K562 (cell line): ENCODE results near the gene KCNAB2. TPM values are rescaled to one million over a fixed set of nuclear protein-coding genes. Genes with fewer than 3 reads are reported as not detected.

Experiments used
- ATAC-seq: fragments of 200-7000 bp; cut with Tn5 transposase; 3 replicates; pipeline ENCODE4 v1.9.1; 2020; ENCODE audit warnings: moderate library complexity
- BruUV-seq: library from RNA; stranded (reverse); fragments of 400-500 nt; replicated peaks from 2 replicates; lab custom pipeline; 2021; lab: Mats Ljungman, UMichigan
- CTCF ChIA-PET: fragments of 300-600 bp; formaldehyde crosslinking; extraction: SDS; loops from one replicate; lab custom pipeline; 2021; ENCODE audit warnings: low intra/inter-chr PET ratio; lab: Yijun Ruan, JAX
- POLR2A ChIA-PET: fragments of 300-600, 350-650 bp; sonication (Branson Sonifier 250); formaldehyde crosslinking; extraction: SDS; loops from one replicate; lab custom pipeline; 2021; ENCODE audit warnings: antibody characterized with exemption, inconsistent platforms; lab: Yijun Ruan, JAX
- DNase-seq, 4 experiments: peaks; one replicate each; pipeline versions ENCODE4 v3.0.0 to v3.0.0-alpha.2; 2011 to 2018; ENCODE audit warnings: low spot score in 3 of 4, mixed read lengths in 3 of 4; ENCODE audit errors: extremely low read depth in 1 of 4
- FAIRE-seq: peaks from 2 replicates; lab custom pipeline; 2011; peaks lifted over from hg19 to GRCh38; lab: Jason Lieb, UNC
- H2AFZ ChIP-seq: 2 replicates; pipeline ENCODE4 v1.6.0; 2011; ENCODE audit warnings: low read depth, low read length, control low read depth, inconsistent platforms
- H3K27ac ChIP-seq: fragments of 200-600 bp; 3 replicates; pipeline ENCODE4 v1.8.0; 2011; ENCODE audit warnings: low read depth, mild to moderate bottlenecking, control low read depth, inconsistent platforms, low read length, moderate library complexity, mixed read lengths; ENCODE audit errors: extremely low read depth
- H3K27me3 ChIP-seq, 2 experiments: fragments of 300-600 bp in 1 of 2; 2 replicates in 1 of 2; 3 replicates in 1 of 2; pipeline versions ENCODE4 v1.6.0 to v1.8.0; 2011; ENCODE audit warnings: inconsistent platforms in 2 of 2, low read length in 2 of 2, mild to moderate bottlenecking in 1 of 2, mixed read lengths in 1 of 2, moderate library complexity in 1 of 2; ENCODE audit not compliant: control insufficient read depth in 2 of 2, insufficient read depth in 2 of 2
- H3K36me3 ChIP-seq: fragments of 300-600 bp; 3 replicates; pipeline ENCODE4 v1.8.0; 2011; ENCODE audit warnings: mild to moderate bottlenecking, low read length, inconsistent platforms; ENCODE audit not compliant: control insufficient read depth, insufficient read depth
- H3K4me1 ChIP-seq, 2 experiments: fragments of 200-600 bp in 1 of 2; replicated peaks in 1 of 2; 2 replicates in 1 of 2; 3 replicates in 1 of 2; pipeline versions ENCODE4 v1.5.1 to v1.8.0; 2011; ENCODE audit warnings: inconsistent platforms in 2 of 2, low read length in 2 of 2, mild to moderate bottlenecking in 1 of 2, mixed read lengths in 1 of 2, moderate library complexity in 1 of 2; ENCODE audit not compliant: control insufficient read depth in 2 of 2, insufficient read depth in 2 of 2
- H3K4me2 ChIP-seq: 2 replicates; pipeline ENCODE4 v1.6.1; 2011; ENCODE audit warnings: low read length, control low read depth, inconsistent platforms, mixed read lengths; ENCODE audit not compliant: insufficient read depth
- H3K4me3 ChIP-seq: fragments of 200-600 bp; sonication (generic), shearing (Covaris generic); 2 replicates; pipeline ENCODE4 v1.5.1; 2016; ENCODE audit warnings: control low read depth, inconsistent platforms
- H3K79me2 ChIP-seq: fragments of 200-600 bp; 3 replicates; pipeline ENCODE4 v1.8.0; 2011; ENCODE audit warnings: low read length, inconsistent platforms; ENCODE audit not compliant: control insufficient read depth, insufficient read depth
- H3K9ac ChIP-seq, 2 experiments: 2 replicates each; pipeline versions ENCODE4 v1.6.0 to v1.6.1; 2011; ENCODE audit warnings: low read depth in 2 of 2, low read length in 2 of 2, control low read depth in 1 of 2, inconsistent platforms in 1 of 2, mild to moderate bottlenecking in 1 of 2, mixed read lengths in 1 of 2; ENCODE audit not compliant: insufficient read depth in 1 of 2
- H3K9me1 ChIP-seq: one replicate; pipeline ENCODE4 v1.6.0; 2011; ENCODE audit warnings: inconsistent platforms, mild to moderate bottlenecking, low read length, moderate library complexity; ENCODE audit not compliant: control insufficient read depth, insufficient read depth
- H3K9me3 ChIP-seq: replicated peaks from 2 replicates; pipeline ENCODE4 v1.5.1; 2011; ENCODE audit warnings: low read depth, low read length, inconsistent platforms; ENCODE audit not compliant: control insufficient read depth, insufficient read depth
- H4K20me1 ChIP-seq: replicated peaks from 2 replicates; pipeline ENCODE4 v1.6.1; 2011; ENCODE audit warnings: low read length, inconsistent platforms, mixed read lengths; ENCODE audit not compliant: control insufficient read depth, insufficient read depth
- ILF3 ChIP-seq: fragments of 450-650 bp; IDR thresholded peaks from 2 replicates; pipeline ENCODE4 v1.6.1; 2018; ENCODE audit warnings: antibody characterized with exemption, mild to moderate bottlenecking, moderate library complexity, borderline replicate concordance
- PCBP2 ChIP-seq: fragments of 200-400 bp; formaldehyde crosslinking; IDR thresholded peaks from 2 replicates; pipeline ENCODE4 v1.6.1; 2018; ENCODE audit warnings: low read length, low read depth, mild to moderate bottlenecking, moderate library complexity; ENCODE audit not compliant: poor library complexity, severe bottlenecking
- PRPF4 ChIP-seq: fragments of 200-400 bp; formaldehyde crosslinking; IDR thresholded peaks from one replicate; pipeline ENCODE4 v1.6.1; 2017; ENCODE audit warnings: low read length, low read depth, mild to moderate bottlenecking; ENCODE audit not compliant: insufficient read depth, poor library complexity, severe bottlenecking
- RFX5 ChIP-seq: IDR thresholded peaks from 2 replicates; pipeline ENCODE4 v1.6.1; 2011; ENCODE audit warnings: low read depth, mild to moderate bottlenecking, improper control_type of control experiment, low read length
- TBL1XR1 ChIP-seq, 2 experiments: IDR thresholded peaks; 2 replicates each; pipeline ENCODE4 v1.6.1; 2012; ENCODE audit warnings: improper control_type of control experiment in 2 of 2, low read length in 2 of 2, mild to moderate bottlenecking in 1 of 2
- U2AF2 ChIP-seq: fragments of 200-400 bp; formaldehyde crosslinking; optimal IDR thresholded peaks from 2 replicates; pipeline ENCODE3; 2017; ENCODE audit warnings: low read depth, mild to moderate bottlenecking, low read length
- ZNF3 ChIP-seq: fragments of 250-450 bp; sonication (Bioruptor Pico); IDR thresholded peaks from 2 replicates; pipeline ENCODE4 v1.5.0; 2021; ENCODE audit warnings: mild to moderate bottlenecking, moderate library complexity
- ZNF507 ChIP-seq: conservative IDR thresholded peaks from 2 replicates; pipeline ENCODE4 v1.6.1; 2017; ENCODE audit warnings: missing genetic modification characterization, missing compliant biosample characterization
- WGBS: fragments of 100-300 bp; shearing (Covaris generic); methylation state at CpG from one replicate; pipeline ENCODE4 v1.1.6; 2016; ENCODE audit warnings: low coverage, mixed read lengths; ENCODE audit not compliant: insufficient coverage; ENCODE audit errors: missing lambda C conversion rate; 5-methylcytosine and 5-hydroxymethylcytosine counted together
- in situ Hi-C: fragments of 300-500 bp; cut with MboI; formaldehyde crosslinking; loops from 4 replicates; pipeline ENCODE4 v1.15.0; 2018; ENCODE audit warnings: inconsistent platforms, mixed read lengths
- intact Hi-C: fragments of 100-400 bp; cut with micrococcal nuclease; formaldehyde crosslinking; loops from 2 replicates; pipeline ENCODE4 v1.14.2; 2022
- polyA plus RNA-seq, 8 experiments: library from polyadenylated mRNA; depleted of rRNA in 4 of 8; stranded (reverse) in 5 of 8; unstranded in 3 of 8; fragments of >200 nt; fragmentation: Nextera tagmentation in 2 of 8; fragmentation: Illumina TruSeq in 1 of 8; extraction: Ambion mirVana in 2 of 8; extraction: Trizol in 1 of 8; gene quantifications; 2 replicates each; pipeline versions ENCODE4 v1.2.1 to v1.2.3, GENCODE V29; 2011 to 2014; ENCODE audit warnings: inconsistent platforms in 1 of 8, missing spikeins in 1 of 8
- total RNA-seq, 7 experiments: library from RNA; depleted of rRNA in 6 of 7; stranded (reverse); fragments of >200 nt in 6 of 7; fragmentation: Illumina TruSeq in 2 of 7; extraction: Trizol in 2 of 7; gene quantifications; 2 replicates each; pipeline versions ENCODE4 v1.2.1 to v1.2.3, GENCODE V29; 2011 to 2021; ENCODE audit warnings: low replicate concordance in 1 of 7
- TF ChIP-seq, protein P1 (sequence below): fragments of 250-450 bp; sonication (Bioruptor Pico); IDR thresholded peaks from 2 replicates; pipeline ENCODE4 v1.5.0; 2021; ENCODE audit warnings: mild to moderate bottlenecking, borderline replicate concordance
- TF ChIP-seq, protein P2 (sequence below): fragments of 450-650 bp; formaldehyde crosslinking; IDR thresholded peaks from 2 replicates; pipeline ENCODE4 v1.4.0; 2020; ENCODE audit warnings: mild to moderate bottlenecking, moderate library complexity
- TF ChIP-seq, protein P3 (sequence below), 2 experiments: fragments of 450-650 bp in 1 of 2; sonication (generic) in 1 of 2; formaldehyde crosslinking in 1 of 2; IDR thresholded peaks in 1 of 2; conservative IDR thresholded peaks in 1 of 2; 2 replicates each; pipeline versions ENCODE4 v1.6.1 to v1.8.1; 2016 to 2023; ENCODE audit warnings: mild to moderate bottlenecking in 2 of 2, moderate library complexity in 2 of 2, inconsistent platforms in 1 of 2, missing genetic modification reagents in 1 of 2

The KCNAB2 gene
- total and polyA plus RNA-seq, 9 of the 15 experiments (the other 6 are each of a cell fraction or from before 2014, with no cell fraction given) = 1.8 to 15.8 (median 7.1) TPM

DNA sequence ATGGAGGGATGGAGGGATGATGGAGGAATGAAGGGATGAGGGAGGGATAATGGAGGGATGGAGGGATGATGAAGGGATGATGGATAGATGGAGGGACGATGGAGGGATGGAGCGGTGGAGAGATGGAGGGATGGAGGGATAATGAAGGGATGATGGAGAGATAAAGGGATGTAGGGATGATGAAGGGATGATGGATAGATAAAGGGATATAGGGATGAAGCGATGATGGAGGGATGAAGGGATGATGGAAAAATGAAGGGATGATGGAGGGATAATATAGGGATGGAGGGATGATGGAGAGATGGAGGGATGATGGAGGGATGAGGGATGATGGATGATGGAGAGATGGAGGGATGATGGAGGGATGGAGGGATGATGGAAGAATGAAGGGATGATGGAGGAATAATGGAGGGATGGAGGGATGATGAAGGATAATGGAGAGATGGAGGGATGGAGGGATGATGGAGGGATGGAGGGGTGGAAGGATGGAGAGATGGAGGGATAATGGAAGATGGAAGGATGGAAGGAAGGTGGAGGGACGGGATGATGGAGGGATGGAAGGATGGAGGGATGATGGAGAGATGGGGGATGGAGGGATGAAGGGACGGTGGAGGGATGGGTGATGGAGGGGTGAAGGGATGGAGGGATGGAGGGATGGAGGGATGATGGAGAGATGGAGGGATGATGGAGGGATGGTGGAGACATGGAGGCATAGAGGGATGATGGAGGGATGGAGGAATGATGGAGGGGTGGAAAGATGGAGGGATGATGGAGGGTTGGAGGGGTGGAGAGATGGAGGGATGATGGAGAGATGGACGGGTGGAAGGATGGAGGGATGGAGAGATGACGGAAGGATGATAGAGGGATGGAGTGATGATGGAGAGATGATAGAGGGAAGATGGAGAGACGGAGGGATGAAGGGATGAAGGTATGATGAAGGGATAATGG is 62.0 kb downstream of the KCNAB2 start (continued):
- TF ChIP-seq, protein P1, sequence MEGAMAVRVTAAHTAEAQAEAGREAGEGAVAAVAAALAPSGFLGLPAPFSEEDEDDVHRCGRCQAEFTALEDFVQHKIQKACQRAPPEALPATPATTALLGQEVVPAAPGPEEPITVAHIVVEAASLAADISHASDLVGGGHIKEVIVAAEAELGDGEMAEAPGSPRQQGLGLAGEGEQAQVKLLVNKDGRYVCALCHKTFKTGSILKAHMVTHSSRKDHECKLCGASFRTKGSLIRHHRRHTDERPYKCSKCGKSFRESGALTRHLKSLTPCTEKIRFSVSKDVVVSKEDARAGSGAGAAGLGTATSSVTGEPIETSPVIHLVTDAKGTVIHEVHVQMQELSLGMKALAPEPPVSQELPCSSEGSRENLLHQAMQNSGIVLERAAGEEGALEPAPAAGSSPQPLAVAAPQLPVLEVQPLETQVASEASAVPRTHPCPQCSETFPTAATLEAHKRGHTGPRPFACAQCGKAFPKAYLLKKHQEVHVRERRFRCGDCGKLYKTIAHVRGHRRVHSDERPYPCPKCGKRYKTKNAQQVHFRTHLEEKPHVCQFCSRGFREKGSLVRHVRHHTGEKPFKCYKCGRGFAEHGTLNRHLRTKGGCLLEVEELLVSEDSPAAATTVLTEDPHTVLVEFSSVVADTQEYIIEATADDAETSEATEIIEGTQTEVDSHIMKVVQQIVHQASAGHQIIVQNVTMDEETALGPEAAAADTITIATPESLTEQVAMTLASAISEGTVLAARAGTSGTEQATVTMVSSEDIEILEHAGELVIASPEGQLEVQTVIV = no peak
- TF ChIP-seq ZNF507 (no peak), RFX5 (no peak), PRPF4 (no peak), ZNF3 (CRISPR knock-in tag) (no peak)

DNA sequence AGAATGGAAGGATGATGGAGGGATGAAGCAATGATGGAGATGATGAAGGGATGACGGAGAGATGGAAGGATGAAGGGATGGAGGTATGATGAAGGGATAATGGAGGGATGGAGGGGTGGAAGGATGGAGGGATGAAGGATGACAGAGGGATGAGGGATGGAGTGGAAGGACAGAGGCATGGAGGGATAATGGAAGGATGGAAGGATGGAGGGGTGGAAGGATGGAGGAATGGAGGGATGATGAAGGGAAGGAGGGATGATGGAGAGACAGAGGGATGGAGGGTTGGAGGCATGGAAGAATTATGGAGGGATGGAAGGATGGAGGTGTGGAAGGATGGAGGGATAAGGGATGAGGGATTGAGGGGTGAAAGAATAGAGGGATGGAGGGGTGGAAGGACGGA is 62.8 kb downstream of the KCNAB2 start:
- DNase-seq (no peak), ATAC-seq (no peak), FAIRE-seq (no peak)
- BruUV-seq = no TSS peak
- H4K20me1 ChIP-seq = peaks cover 4% of the 10 kb centered on the region; the same call in 1 of the 2 replicates
- H3K4me3 ChIP-seq = no peak overlapping the region
- WGBS = 5% methylated on average over 2 of the region's 2 CpGs
- no peaks in the 10 kb centered on the region for H3K36me3 ChIP-seq
- POLR2A ChIA-PET = no interaction called here
- no peaks in the 10 kb centered on the region for H3K9me1 ChIP-seq
- H2AFZ ChIP-seq = no peak overlapping the region
- CTCF ChIA-PET = interaction anchor here (0.6 to 1.5 kb wide), 3 partner anchors 63 to 136 kb away, joined by 3 to 9 read pairs (median 4); partner anchors contain the start of gene HES3
- peaks cover 0 to 28% of the 10 kb centered on the region in 2 experiments; a peak in 2 of 5 replicates for H3K4me1 ChIP-seq
- no peaks in the 10 kb centered on the region for H3K79me2 ChIP-seq
- H3K9ac ChIP-seq = no peak overlapping the region
- H3K9me3 ChIP-seq = no peaks in the 10 kb centered on the region
- peaks cover 27 to 57% of the 10 kb centered on the region in 2 experiments for H3K27me3 ChIP-seq
- in situ Hi-C loops (no loop called here), intact Hi-C loops (no loop called here)
- H3K4me2 ChIP-seq = no peak overlapping the region
- H3K27ac ChIP-seq = no peak overlapping the region
- TF ChIP-seq U2AF2 = no peak
- TF ChIP-seq ILF3 = no peak
- TF ChIP-seq, protein P2, sequence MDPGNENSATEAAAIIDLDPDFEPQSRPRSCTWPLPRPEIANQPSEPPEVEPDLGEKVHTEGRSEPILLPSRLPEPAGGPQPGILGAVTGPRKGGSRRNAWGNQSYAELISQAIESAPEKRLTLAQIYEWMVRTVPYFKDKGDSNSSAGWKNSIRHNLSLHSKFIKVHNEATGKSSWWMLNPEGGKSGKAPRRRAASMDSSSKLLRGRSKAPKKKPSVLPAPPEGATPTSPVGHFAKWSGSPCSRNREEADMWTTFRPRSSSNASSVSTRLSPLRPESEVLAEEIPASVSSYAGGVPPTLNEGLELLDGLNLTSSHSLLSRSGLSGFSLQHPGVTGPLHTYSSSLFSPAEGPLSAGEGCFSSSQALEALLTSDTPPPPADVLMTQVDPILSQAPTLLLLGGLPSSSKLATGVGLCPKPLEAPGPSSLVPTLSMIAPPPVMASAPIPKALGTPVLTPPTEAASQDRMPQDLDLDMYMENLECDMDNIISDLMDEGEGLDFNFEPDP (CRISPR knock-in tag) = no peak
- TF ChIP-seq TBL1XR1 (IDR thresholded peaks at IDR 0.05; ENCODE audit: low read length in 2 of 2) = no peak
- TF ChIP-seq, protein P3, sequence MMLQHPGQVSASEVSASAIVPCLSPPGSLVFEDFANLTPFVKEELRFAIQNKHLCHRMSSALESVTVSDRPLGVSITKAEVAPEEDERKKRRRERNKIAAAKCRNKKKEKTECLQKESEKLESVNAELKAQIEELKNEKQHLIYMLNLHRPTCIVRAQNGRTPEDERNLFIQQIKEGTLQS (IDR thresholded peaks at IDR 0.05) = no peak
- TF ChIP-seq, protein P3 (CRISPR knock-in tag; conservative IDR thresholded peaks at IDR 0.05) = no peak
- TF ChIP-seq PCBP2 = no peak
